ENCODE data around the gene USP17L10.
"Not testable (repeated sequence)": the region's sequence is repeated elsewhere in the genome, so short reads cannot be mapped to it uniquely, and the experiment has no call there.

- not testable (repeated sequence) for TF ChIP-seq CTCF (IDR thresholded peaks at IDR 0.05; ENCODE audit: low read depth, low read length, poor library complexity, severe bottlenecking); EZH2phosphoT487 (IDR thresholded peaks at IDR 0.05; ENCODE audit: borderline replicate concordance, low read length)
These were observed 4.2 kb downstream of the USP17L10 start for GRCh38 chr4:9214701-9215100.

Measured in DOHH2 (cell line).